HFFc6 (cell line): Measurements from ENCODE around the gene KATNB1. TPM values are rescaled to one million over a fixed set of nuclear protein-coding genes. Genes with fewer than 3 reads are reported as not detected.

Source experiments
- DNase-seq: peaks from one replicate; pipeline ENCODE4 v3.0.0-alpha.2; 2018
- H3K27ac Mint-ChIP-seq: 2 replicates; pipeline ENCODE4 v1.8.0; 2020; ENCODE audit warnings: mild to moderate bottlenecking, mixed read lengths
- H3K27me3 Mint-ChIP-seq: 2 replicates; pipeline ENCODE4 v1.8.0; 2021; ENCODE audit warnings: mild to moderate bottlenecking, moderate library complexity, mixed read lengths; ENCODE audit not compliant: insufficient read depth
- H3K36me3 Mint-ChIP-seq: 2 replicates; pipeline ENCODE4 v1.8.0; 2021; ENCODE audit warnings: low read depth, mixed read lengths
- H3K4me1 Mint-ChIP-seq: 2 replicates; pipeline ENCODE4 v1.8.0; 2020; ENCODE audit warnings: low read depth, mixed read lengths
- H3K4me3 Mint-ChIP-seq: 2 replicates; pipeline ENCODE4 v1.8.0; 2020; ENCODE audit warnings: mild to moderate bottlenecking, moderate library complexity, mixed read lengths
- H3K9me3 Mint-ChIP-seq: 2 replicates; pipeline ENCODE4 v1.8.0; 2020; ENCODE audit warnings: mild to moderate bottlenecking, mixed read lengths
- microRNA-seq: library from miRNA; unstranded; fragments of <30 nt; microRNA quantifications from one replicate; pipeline ENCODE4, GENCODE V29; 2019
- total RNA-seq, 6 experiments: library from RNA; stranded (reverse); fragmentation: NEBNext Ultra II Directional; extraction: Animal tissue kit (Norgen Biotek cat#: 25700); gene quantifications; 2 replicates in 1 of 6; 3 replicates in 5 of 6; pipeline ENCODE4 v1.2.3, GENCODE V29; 2021
- TF ChIP-seq, protein P1 (sequence below): fragments of 200-600 bp; sonication (generic); IDR thresholded peaks from 2 replicates; pipeline ENCODE4 v1.5.0; 2021; ENCODE audit warnings: antibody characterized with exemption, mild to moderate bottlenecking

KATNB1 gene
- total RNA-seq, 6 experiments from 2014 or later = 20.4 to 22.1 (median 21.6) TPM

GRCh38 chr16:57803134-57803990 lies 67.8 kb downstream of the KATNB1 start:
- Mint-ChIP-seq H3K4me1 (peaks cover 75% of the 10 kb centered on the region), H3K4me3 (peak overlapping the region; percentile 96), H3K9me3 (no peaks in the 10 kb centered on the region), H3K27ac (peak overlapping the region; percentile 99), H3K27me3 (peaks cover 1% of the 10 kb centered on the region), H3K36me3 (peaks cover 16% of the 10 kb centered on the region)
- TF ChIP-seq, protein P1, sequence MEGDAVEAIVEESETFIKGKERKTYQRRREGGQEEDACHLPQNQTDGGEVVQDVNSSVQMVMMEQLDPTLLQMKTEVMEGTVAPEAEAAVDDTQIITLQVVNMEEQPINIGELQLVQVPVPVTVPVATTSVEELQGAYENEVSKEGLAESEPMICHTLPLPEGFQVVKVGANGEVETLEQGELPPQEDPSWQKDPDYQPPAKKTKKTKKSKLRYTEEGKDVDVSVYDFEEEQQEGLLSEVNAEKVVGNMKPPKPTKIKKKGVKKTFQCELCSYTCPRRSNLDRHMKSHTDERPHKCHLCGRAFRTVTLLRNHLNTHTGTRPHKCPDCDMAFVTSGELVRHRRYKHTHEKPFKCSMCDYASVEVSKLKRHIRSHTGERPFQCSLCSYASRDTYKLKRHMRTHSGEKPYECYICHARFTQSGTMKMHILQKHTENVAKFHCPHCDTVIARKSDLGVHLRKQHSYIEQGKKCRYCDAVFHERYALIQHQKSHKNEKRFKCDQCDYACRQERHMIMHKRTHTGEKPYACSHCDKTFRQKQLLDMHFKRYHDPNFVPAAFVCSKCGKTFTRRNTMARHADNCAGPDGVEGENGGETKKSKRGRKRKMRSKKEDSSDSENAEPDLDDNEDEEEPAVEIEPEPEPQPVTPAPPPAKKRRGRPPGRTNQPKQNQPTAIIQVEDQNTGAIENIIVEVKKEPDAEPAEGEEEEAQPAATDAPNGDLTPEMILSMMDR = no peak
- DNase-seq = no peak

- TF ChIP-seq, protein P1 = no peak
- H3K4me3 Mint-ChIP-seq = no peak overlapping the region
- peaks cover 1% of the 10 kb centered on the region for H3K27me3 Mint-ChIP-seq
- H3K9me3 Mint-ChIP-seq = no peaks in the 10 kb centered on the region
- H3K27ac Mint-ChIP-seq = no peak overlapping the region
- no peak for DNase-seq
- peaks cover 11% of the 10 kb centered on the region; the same call in 1 of the 2 replicates for H3K36me3 Mint-ChIP-seq
- H3K4me1 Mint-ChIP-seq = peaks cover 73% of the 10 kb centered on the region
Observed at GRCh38 chr16:57804111-57804837, 68.7 kb downstream of the KATNB1 start.

GRCh38 chr16:57805176-57805575 lies 69.6 kb downstream of the KATNB1 start:
- TF ChIP-seq, protein P1 = no peak

More at GRCh38 chr16:57805176-57805575, 69.6 kb downstream of the KATNB1 start:
- Mint-ChIP-seq H3K27ac (no peak overlapping the region), H3K36me3 (peaks cover 5% of the 10 kb centered on the region; the same call in 1 of the 2 replicates), H3K9me3 (no peaks in the 10 kb centered on the region), H3K27me3 (peaks cover 3% of the 10 kb centered on the region), H3K4me1 (peaks cover 73% of the 10 kb centered on the region), H3K4me3 (no peak overlapping the region)
- DNase-seq = no peak

Small RNA genes lying within 50 kb of the gene (microRNA-seq; reads per million reads assigned to microRNA genes)
- not detected for gene MIR6772

Other genes starting within 250 kb of the KATNB1 start
- 10 to 100 TPM; 24.4 to 28.9 (median 24.9) TPM for gene DOK4, start 249.3 kb upstream of the KATNB1 start, total RNA-seq
- gene CCDC102A, start 199.2 kb upstream of the KATNB1 start, total RNA-seq = 1 to 10 TPM; 3.6 to 4.6 (median 4.1) TPM
- gene ADGRG5, start 193.1 kb upstream of the KATNB1 start, total RNA-seq = not detected
- gene ADGRG1, start 107.1 kb upstream of the KATNB1 start, total RNA-seq = 1 to 10 TPM in 1 of 6 experiments, under 1 TPM in 5; 0.18 to 1.4 (median 0.50) TPM
- gene ADGRG3, start 67.5 kb upstream of the KATNB1 start, total RNA-seq = not detected
- not detected for gene DRC7, start 41.0 kb upstream of the KATNB1 start, total RNA-seq
- 10 to 100 TPM; 51.8 to 81.5 (median 72.7) TPM for gene KIFC3, start 66.7 kb downstream of the KATNB1 start, total RNA-seq
- under 1 TPM in 1 of 6 experiments, not detected in 5; 0.02 TPM for gene CNGB1, start 235.4 kb downstream of the KATNB1 start, total RNA-seq